ENCODE data around the gene LRMDA. TPM values are rescaled to one million over a fixed set of nuclear protein-coding genes. Genes with fewer than 3 reads are reported as not detected.
"Not testable (repeated sequence)": the region's sequence is repeated elsewhere in the genome, so short reads cannot be mapped to it uniquely, and the experiment has no call there.

Gene LRMDA
- total RNA-seq, 1 experiment from 2014 or later = not detected

GRCh38 chr10:75766106-75766505 lies 334.7 kb downstream of the LRMDA start:
- no TSS peak for BruUV-seq (replicated peaks)
- Histone ChIP-seq H3K9me3 (ENCODE audit: low read depth, low read length, poor library complexity, severe bottlenecking) (no peaks in the 10 kb centered on the region), H3K4me1 (ENCODE audit: insufficient read depth, low read length, poor library complexity, severe bottlenecking) (no peaks in the 10 kb centered on the region), H3K36me3 (ENCODE audit: insufficient read depth, low read length, poor library complexity, severe bottlenecking) (no peaks in the 10 kb centered on the region), H3K4me3 (ENCODE audit: low read depth, low read length, poor library complexity, severe bottlenecking) (no peak overlapping the region), H3K27ac (ENCODE audit: low read depth, low read length, poor library complexity, severe bottlenecking) (no peak overlapping the region), H3K27me3 (replicated peaks; ENCODE audit: insufficient read depth, low read depth, low read length, poor library complexity) (peaks cover 7% of the 10 kb centered on the region)
- intact Hi-C loops (cut with micrococcal nuclease; ENCODE audit: unreplicated experiment) = no loop called here
- ChIA-PET CTCF (no interaction called here), POLR2A (ENCODE audit: low non-redundant PET) (no interaction called here)
- DNase-seq (ENCODE audit: low spot score) = no peak
- TF ChIP-seq EZH2 (IDR thresholded peaks at IDR 0.05; ENCODE audit: borderline replicate concordance, low read depth, low read length, poor library complexity, severe bottlenecking) (no peak), CTCF (conservative IDR thresholded peaks at IDR 0.05; ENCODE audit: low read depth, low read length) (no peak)

DNA sequence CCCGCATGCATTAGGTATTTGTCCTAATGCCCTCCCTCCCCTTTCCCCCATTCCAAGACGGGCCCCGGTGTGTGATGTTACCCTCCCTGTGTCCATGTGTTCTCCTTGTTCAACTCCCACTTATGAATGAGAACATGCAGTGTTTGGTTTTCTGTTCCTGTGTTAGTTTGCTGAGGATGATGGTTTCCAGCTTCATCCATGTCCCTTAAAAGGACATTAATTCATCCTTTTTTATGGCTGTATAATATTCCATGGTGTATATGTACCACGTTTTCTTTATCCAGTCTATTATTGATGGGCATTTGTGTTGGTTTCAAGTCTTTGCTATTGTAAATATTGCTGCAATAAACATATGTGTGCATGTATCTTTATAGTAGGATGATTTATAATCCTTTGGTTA lies 335.3 kb downstream of the LRMDA start:
- DNase-seq (ENCODE audit: low spot score); H3K4me1 ChIP-seq (ENCODE audit: insufficient read depth, low read length, poor library complexity, severe bottlenecking); POLR2A ChIA-PET (ENCODE audit: low non-redundant PET); H3K9me3 ChIP-seq (ENCODE audit: low read depth, low read length, poor library complexity, severe bottlenecking); intact Hi-C loops (cut with micrococcal nuclease; ENCODE audit: unreplicated experiment); CTCF ChIA-PET; H3K36me3 ChIP-seq (ENCODE audit: insufficient read depth, low read length, poor library complexity, severe bottlenecking); H3K27me3 ChIP-seq (replicated peaks; ENCODE audit: insufficient read depth, low read depth, low read length, poor library complexity); H3K27ac ChIP-seq (ENCODE audit: low read depth, low read length, poor library complexity, severe bottlenecking); BruUV-seq (replicated peaks); H3K4me3 ChIP-seq (ENCODE audit: low read depth, low read length, poor library complexity, severe bottlenecking): not testable (repeated sequence)

DNA sequence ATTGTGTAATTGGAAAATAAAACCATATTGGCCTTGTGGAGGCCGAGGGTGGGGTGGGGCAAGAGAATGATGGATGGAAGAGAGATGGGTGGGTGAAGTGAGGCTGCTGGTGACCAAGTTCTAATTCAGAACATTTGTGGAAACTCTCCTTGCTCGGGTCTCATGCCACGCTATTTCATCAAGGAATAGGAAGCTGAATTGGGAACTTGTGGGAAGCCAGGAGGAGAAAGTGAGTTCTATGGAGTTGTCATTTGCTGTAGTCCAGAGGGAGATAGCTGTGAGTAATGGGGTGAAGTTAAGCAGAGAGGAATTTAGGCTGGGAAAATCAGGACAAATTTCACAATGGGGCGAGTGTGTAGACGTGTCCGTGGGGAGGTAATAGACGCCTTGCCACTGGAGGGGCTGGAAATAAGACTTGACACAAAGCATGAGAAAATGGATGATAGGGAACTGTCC lies 339.2 kb downstream of the LRMDA start:
- Histone ChIP-seq H3K4me3 (ENCODE audit: low read depth, low read length, poor library complexity, severe bottlenecking) (no peak overlapping the region), H3K27ac (ENCODE audit: low read depth, low read length, poor library complexity, severe bottlenecking) (no peak overlapping the region), H3K9me3 (ENCODE audit: low read depth, low read length, poor library complexity, severe bottlenecking) (no peaks in the 10 kb centered on the region), H3K36me3 (ENCODE audit: insufficient read depth, low read length, poor library complexity, severe bottlenecking) (no peaks in the 10 kb centered on the region), H3K27me3 (replicated peaks; ENCODE audit: insufficient read depth, low read depth, low read length, poor library complexity) (no peaks in the 10 kb centered on the region), H3K4me1 (ENCODE audit: insufficient read depth, low read length, poor library complexity, severe bottlenecking) (no peaks in the 10 kb centered on the region)
- ChIA-PET CTCF (no interaction called here), POLR2A (ENCODE audit: low non-redundant PET) (no interaction called here)
- DNase-seq (ENCODE audit: low spot score) = no peak
- no peak for TF ChIP-seq EZH2 (IDR thresholded peaks at IDR 0.05; ENCODE audit: borderline replicate concordance, low read depth, low read length, poor library complexity, severe bottlenecking)
- no peak for TF ChIP-seq CTCF (conservative IDR thresholded peaks at IDR 0.05; ENCODE audit: low read depth, low read length)
- intact Hi-C loops (cut with micrococcal nuclease; ENCODE audit: unreplicated experiment) = no loop called here
- no TSS peak for BruUV-seq (replicated peaks)

- no peak for DNase-seq (ENCODE audit: low spot score)
- TF ChIP-seq CTCF (conservative IDR thresholded peaks at IDR 0.05; ENCODE audit: low read depth, low read length) (no peak), EZH2 (IDR thresholded peaks at IDR 0.05; ENCODE audit: borderline replicate concordance, low read depth, low read length, poor library complexity, severe bottlenecking) (no peak)
- Histone ChIP-seq H3K27me3 (replicated peaks; ENCODE audit: insufficient read depth, low read depth, low read length, poor library complexity) (no peaks in the 10 kb centered on the region), H3K36me3 (ENCODE audit: insufficient read depth, low read length, poor library complexity, severe bottlenecking) (no peaks in the 10 kb centered on the region), H3K9me3 (ENCODE audit: low read depth, low read length, poor library complexity, severe bottlenecking) (no peaks in the 10 kb centered on the region), H3K27ac (ENCODE audit: low read depth, low read length, poor library complexity, severe bottlenecking) (no peak overlapping the region), H3K4me1 (ENCODE audit: insufficient read depth, low read length, poor library complexity, severe bottlenecking) (no peaks in the 10 kb centered on the region), H3K4me3 (ENCODE audit: low read depth, low read length, poor library complexity, severe bottlenecking) (no peak overlapping the region)
- POLR2A ChIA-PET (ENCODE audit: low non-redundant PET) = no interaction called here
- intact Hi-C loops (cut with micrococcal nuclease; ENCODE audit: unreplicated experiment) = no loop called here
- CTCF ChIA-PET = no interaction called here
- no TSS peak for BruUV-seq (replicated peaks)
These were observed 340.2 kb downstream of the LRMDA start for GRCh38 chr10:75771606-75772005.
